Measurements from ENCODE around the gene CREBRF.

DNA sequence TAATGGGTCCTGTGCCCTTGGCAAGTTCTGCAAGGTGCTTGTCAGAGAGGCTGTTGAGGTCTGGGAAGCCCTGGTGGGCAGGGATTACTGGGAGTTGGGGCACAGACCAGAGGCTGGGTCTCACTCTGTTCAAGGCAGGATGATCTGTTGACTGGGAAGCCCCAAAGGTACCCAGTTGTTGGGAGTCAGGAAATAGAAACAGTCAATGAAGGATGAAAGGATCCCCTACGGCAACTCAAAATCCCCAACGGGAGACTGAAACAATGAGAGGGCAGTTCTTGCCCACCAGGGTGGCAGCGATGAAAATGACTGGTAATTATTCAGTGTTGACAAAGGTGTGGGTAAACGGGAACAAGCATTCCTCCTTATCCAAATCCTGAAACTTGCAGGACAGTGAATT, 119.4 kb downstream of the CREBRF start:
- TF ChIP-seq, protein P1, sequence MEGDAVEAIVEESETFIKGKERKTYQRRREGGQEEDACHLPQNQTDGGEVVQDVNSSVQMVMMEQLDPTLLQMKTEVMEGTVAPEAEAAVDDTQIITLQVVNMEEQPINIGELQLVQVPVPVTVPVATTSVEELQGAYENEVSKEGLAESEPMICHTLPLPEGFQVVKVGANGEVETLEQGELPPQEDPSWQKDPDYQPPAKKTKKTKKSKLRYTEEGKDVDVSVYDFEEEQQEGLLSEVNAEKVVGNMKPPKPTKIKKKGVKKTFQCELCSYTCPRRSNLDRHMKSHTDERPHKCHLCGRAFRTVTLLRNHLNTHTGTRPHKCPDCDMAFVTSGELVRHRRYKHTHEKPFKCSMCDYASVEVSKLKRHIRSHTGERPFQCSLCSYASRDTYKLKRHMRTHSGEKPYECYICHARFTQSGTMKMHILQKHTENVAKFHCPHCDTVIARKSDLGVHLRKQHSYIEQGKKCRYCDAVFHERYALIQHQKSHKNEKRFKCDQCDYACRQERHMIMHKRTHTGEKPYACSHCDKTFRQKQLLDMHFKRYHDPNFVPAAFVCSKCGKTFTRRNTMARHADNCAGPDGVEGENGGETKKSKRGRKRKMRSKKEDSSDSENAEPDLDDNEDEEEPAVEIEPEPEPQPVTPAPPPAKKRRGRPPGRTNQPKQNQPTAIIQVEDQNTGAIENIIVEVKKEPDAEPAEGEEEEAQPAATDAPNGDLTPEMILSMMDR (IDR thresholded peaks at IDR 0.05; ENCODE audit: low read length) = no peak
- TF ChIP-seq EZH2phosphoT487 (IDR thresholded peaks at IDR 0.05; ENCODE audit: low read length) (no peak), EZH2 (optimal IDR thresholded peaks at IDR 0.05; ENCODE audit: low read depth, low read length) (no peak)

Data from MM.1S (cell line).